IPS DF 4.7 (cell line): Measurements from ENCODE around the gene RYR2.

Experiments used
- DNase-seq: peaks from one replicate; pipeline ENCODE4 v3.0.0-alpha.2; 2013; ENCODE audit warnings: low spot score; ENCODE audit errors: extremely low read depth

The RYR2 gene

DNA sequence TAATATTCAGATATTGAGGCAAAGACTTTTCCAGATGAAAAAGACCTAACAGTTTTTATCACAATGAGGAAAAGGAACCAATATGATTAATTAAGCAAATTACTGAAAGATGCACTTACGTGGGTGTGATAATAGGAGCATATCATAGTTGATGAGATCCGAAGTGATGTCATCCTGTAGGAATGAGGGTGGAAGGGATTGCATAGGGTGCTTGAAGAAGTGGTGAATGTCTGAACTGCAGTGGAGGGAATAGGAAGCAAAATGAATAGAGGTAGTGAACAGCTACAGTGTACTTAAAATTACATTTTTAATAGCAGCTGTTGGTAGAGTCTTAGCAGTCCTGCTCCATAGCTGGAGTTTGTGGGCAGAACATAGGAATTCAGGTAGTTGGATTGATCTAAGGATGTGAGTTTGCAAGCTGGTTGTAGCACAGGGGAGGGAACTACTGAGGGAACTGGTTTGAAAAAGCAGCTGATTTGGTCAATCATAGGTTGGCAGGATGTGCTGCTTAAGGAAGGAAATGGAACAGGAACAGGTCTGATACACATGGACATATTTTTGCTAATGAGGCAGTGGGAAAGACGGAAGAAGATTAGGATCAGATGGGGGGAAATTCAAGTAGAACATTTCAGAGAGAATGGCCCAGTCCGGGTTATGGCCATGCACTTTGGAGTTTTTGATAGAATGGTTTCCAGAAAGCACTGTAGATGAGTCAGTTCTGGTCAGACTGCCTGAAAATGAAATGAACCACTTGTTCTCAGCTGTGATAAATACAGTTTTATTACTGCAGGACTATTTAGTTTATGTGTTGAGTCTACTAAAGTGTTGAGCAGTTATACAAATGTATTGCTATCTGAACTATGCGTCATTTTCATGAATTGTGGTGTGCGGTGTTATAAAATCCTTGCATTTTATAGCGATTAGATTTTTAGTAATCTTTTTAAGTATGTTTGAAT is 155.8 kb downstream of the RYR2 start:
- no peak for DNase-seq

DNA sequence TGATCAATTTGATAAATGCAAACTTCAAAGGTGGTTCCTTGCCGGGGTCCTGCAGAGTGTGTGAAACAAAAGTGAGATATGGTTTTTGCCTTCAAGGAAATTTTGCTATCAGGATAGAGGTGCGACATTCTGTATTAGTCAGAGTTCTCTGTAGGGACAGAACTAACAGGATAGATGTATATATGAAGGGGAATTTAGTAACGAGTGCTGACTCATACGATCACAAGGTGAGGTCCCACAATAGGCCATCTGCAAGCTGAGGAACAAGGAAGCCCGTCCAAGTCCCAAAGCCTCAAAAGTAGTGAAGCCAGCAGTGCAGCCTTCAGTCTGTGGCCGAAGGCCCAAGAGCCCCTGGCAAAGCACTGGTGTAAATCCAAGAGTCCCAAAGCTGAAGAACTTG is 157.0 kb downstream of the RYR2 start:
- no peak for DNase-seq

DNA sequence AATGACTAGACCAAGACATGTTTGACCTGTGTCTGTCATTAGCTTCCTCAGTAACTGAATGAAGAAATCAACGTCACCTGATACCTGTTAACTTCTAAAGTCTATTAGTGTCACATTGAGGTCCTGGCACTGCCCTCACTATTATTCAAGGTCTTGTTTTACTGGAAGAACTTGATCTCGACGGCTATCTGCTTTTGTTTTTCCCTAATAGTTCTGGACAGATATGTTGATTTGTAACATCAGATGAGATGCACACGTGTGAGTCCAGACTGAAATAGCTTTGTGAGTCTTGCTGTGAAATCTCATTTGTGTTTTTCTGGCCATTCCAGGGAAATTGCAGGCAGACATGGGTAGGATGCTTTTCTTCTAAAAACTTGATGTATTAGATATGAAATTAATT is 159.2 kb downstream of the RYR2 start:
- no peak for DNase-seq

DNA sequence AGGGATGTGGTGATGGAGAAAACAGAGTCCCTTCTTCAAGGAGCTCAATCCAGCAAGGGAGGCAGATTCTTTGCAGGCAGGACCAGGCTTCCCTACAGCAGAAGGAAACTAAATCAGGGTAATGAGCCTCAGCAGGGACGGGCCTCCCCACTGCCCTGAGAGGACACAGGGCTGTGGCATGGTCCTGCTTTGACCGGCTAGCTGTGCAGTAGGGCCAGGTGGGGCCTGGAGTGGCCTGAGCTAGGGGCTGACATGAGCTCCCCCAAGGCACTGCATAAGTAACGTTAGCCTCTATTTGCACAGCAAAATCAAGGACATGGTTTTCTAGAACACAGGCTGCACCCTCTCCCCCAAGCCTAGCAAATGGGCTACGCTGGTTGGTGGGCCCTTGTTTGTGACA is 162.9 kb downstream of the RYR2 start:
- no peak for DNase-seq

DNA sequence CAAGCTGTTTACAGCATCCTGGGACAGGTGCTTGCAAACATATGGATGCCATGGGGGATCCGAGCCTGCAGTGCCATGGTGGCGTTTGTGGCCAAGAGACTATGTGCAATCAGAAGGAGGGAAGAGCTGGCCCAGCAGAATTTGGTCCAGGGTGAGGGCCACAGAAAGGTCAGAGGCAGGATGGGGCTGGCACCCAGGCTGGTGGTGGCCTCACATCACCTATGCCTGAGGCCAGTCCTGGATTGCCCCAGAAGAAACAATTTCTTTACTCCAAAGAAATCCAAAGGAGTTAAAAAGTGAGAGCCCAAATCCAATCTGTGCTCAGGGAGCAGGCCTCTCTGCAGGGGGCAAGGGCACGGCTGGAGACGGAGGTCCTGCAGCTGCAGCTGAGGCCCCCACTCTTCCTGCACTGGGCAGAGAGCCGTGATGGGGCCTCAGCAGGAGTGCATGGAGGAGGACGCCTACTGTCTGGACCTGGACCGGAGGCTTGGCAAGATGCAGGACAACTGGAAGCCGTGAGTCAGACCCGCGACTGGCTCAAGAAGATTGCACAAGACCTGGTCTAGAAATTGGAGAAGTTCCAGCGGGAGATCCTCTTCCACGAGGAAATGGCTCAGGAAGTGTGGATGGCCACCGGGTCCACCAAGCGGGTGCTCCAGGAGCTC is 163.5 kb downstream of the RYR2 start:
- DNase-seq, result no peak

DNA sequence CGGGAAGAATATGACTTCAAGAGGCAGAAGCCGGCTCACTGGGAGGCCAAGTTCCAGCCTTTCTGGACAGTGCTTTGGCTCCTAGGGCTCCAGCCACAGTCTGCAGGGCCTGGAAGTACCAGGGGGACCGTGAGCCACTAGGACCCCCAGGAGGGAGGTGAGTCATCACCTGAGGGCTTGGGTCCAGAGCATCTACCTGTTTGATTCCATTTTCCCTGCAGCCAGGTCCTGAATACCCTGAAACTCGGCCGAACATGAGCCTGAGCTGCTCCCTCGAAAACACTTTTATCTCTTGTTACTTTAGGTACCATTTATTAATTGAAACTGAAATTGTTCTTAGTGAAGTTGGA is 164.1 kb downstream of the RYR2 start:
- DNase-seq, result no peak

DNA sequence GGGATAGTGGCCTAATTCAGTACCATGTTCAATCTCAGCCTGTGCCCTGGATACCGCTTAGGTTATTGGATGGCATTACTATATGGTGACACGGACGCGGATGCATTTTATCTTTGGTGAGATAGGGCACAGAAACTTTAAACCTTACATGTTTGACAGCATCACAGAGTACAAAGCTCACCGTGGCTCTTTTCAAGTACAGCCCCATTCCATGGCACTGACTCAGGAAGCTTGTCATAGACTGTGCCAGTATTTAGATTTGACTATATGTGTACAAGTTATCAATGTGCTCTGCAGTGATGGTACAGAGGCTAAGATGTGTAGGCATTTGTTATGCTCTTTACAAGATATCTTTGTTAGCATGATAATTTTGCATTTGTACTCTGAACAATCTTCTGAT is 169.0 kb downstream of the RYR2 start:
- no peak for DNase-seq

DNA sequence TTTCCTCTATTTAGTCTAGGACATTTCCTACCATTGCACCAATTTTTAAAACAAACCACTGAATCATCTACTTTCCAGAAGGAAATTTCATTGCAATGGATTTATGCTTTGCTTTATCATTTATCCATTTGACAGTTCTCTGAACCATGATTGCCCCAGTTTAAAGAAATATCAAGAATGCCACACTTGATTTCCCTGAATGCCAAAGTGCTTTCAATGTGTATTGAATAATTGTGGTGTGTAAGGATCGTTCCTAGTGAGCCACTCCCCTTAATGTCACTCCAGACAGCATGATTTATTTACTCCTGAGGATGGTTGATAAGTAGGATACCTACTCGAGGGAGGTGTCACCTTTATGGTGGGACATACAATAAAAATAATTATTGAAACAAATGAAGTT is 169.6 kb downstream of the RYR2 start:
- DNase-seq, result no peak

DNA sequence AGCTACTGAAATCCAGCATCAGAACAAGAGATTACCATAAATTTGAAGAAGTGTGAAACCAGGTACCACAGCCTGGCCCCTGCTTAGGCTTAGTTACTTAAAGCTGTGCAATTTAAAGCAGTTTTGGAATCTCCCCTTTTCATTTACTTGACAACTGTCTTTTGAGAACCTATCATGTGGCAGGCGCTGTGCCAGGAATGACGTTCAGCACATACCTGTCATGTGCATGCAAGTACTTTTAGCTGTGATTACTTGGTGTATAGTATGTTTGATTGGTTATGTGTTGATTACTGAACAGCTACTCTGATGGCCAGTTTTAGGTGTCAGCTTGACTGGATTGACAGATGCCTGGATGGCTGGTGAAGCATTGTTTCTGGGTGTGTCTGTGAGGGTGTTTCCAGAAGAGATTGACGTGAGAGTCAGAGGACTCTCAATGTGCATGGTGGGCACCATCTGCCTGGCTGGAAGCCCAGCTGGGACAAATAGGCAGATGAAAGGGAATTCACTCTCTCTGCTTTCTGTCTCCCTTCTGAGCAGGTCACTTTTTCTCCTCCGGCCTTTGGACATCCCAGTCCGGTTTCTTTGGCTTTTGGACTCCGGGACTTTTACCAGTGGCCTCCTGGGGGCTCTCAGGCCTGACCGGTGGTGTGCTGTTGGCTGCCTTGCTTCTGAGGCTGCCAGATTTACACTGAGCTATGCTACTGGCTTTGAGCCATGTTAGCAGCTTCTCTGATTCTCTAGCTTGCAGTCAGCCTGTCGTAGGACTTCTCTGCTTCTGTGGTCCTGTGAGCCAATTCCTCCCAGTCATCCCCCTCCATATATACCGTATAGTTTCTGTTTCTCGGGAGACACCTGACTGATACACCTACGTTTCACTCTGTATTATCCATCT is 178.0 kb downstream of the RYR2 start:
- DNase-seq, result no peak

DNA sequence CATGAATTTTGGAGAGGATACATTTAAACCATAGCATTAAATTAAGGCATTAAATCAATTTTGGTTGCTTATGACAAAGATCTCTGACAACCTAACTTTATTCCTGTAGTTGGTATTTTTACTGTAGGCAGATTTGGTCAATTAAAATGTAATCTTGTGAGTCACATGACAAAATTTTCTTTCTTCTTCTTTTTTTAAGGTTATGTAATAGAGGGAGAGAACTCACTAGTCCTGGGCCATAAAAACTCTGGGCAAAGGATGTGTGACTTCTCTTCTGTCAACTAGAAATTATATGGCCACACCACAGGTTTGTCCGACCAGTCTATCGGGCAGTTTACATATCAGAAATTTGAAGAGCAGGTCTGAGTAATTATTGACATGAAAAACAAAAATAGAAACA is 181.4 kb downstream of the RYR2 start:
- DNase-seq, result no peak

DNA sequence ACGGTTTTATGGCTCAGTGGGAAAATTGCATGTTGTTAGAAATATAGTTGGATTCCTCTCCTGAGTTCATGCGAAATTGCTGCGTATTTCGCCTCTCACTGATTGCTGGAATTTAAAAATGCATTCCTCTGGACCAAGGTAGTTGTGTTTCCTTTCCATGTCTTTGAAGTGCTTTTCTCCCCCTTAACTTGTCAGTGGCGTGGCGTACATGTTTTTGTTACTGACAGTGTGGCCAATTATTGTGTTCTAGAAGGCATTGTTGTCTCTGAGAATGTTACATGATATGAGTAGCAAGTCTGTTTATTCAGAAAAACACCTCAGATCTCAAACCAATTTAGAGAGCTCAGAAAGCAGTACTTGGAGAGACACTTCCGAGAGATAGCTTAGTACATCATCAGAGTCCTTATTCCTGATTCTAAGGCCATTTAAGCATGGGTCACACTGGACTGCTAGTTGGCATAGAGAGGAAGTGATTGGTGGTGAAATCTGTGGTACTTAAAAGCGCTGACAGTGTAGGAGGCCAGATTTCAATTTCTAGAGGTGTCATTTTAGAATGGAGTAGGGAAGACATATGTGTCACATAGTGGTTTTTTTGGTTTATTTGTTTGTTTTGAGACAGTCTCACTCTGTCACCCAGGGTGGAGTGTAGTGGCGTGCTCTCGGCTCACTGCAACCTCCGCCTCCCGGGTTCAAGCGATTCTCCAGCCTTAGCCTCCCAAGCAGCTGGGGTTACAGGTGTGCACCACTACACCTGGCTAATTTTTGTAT is 184.4 kb downstream of the RYR2 start:
- DNase-seq, result no peak

DNA sequence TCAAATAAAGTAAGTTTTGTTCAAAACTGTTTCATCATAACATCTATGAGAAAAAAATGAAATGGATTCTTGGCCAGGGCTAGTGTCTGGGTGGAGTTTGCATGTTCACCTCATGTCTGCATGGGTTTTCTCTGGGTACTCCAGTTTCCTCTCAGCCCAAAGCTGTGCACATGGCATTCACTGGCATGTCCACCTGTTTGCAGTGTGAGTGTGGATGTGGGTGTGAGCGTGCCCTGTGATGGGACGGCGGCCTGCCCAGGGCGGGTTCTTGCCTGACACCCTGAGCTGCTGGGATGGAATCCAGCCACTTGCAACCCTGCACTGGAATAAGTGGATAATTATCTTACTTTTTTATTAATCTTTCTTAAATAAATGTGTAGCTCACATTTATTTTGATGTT is 185.5 kb downstream of the RYR2 start:
- DNase-seq, result no peak

DNA sequence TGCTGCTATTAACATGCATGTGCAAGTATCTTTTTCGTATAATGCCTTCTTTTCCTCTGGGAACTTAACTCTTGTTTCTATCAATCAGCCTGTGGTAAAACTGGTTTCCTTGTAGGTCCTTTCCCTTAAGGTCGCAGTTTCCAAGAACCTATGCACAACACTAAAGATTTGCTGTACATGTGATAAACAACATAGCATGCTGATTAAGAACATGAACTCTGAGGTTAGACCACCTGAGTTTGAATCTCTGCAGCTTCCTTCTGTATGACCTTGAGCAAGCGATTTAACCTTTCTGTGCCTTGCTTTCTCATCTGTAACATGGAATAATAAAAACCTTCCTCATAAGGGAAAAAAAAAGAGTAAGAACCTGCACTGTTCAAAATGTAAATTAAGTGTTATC is 186.4 kb downstream of the RYR2 start:
- no peak for DNase-seq

DNA sequence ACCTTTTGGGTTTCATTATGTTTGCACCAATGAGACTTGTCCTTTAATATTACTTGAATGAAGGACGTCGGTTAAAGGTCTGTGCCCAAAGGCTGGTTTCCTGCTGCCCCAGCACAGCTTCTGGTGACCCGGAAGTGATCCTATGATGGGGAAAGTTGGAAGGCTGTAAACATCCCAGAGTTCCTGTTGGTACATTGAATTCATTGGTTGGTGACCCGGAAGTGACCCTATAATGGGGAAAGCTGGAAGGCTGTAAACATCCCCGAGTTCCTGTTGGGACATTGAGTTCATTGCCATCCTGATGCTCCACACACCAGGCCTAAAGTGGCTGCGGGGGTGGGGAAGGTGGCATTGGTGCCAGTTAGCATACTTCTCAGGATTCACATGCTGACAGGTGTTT is 187.3 kb downstream of the RYR2 start:
- DNase-seq, result no peak

DNA sequence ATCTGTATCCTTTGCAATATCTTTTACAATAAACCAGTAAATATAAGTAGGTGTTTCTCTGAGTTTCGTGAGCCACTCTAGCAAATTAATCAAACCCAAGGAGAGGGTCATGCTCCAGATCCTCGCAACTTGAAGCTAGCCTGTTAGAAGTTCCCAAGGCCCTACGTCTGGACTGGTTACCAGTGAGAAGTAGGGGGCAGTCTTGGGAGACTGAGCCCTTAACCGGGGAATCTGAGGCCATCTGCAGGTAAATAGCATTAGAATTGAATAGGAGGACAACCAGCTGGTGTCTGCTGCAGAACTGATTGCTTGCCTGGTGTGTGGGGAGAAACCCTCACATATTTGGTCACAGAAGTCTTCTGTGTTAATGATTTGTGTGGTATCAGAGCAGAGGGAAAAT is 190.5 kb downstream of the RYR2 start:
- DNase-seq, result peak; percentile 33

DNA sequence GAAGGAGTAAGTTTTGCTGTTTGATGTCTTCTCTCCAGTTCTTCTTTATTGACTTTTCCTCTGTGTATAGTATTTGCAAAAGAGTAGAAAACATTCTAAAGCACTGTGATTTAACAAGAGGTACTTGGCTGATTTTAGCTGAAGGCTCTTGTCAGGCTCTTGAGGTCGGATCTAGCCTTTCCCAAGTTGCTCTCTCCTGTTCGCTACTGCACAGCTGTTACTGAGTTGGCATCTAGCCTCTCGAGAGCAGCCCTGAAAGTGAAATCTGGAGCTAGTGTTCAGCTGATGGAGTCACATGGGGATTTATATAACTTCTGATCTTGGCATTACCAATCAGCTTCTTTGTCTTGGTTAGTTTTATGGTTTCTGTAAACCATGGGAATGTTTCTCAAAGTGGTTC is 193.1 kb downstream of the RYR2 start:
- no peak for DNase-seq

DNA sequence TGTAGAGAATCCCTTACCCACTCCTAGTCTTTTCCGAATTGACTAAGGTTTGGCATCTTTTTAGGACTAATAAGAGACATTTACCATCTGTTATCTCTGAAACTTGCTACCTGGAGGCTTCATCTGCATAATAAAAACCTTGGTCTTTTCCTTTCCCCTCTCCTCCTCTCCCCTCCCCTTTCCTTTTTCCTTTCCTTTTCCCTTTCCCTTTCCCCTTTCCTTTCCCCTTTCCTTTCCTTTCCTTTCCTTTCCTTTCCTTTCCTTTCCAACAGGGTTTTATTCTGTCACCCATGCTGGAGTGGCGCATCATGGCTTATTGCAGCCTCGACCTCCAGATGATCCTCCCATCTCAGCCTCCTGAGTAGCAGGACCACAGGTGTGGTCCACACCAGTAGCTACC is 195.7 kb downstream of the RYR2 start:
- DNase-seq, result no peak

DNA sequence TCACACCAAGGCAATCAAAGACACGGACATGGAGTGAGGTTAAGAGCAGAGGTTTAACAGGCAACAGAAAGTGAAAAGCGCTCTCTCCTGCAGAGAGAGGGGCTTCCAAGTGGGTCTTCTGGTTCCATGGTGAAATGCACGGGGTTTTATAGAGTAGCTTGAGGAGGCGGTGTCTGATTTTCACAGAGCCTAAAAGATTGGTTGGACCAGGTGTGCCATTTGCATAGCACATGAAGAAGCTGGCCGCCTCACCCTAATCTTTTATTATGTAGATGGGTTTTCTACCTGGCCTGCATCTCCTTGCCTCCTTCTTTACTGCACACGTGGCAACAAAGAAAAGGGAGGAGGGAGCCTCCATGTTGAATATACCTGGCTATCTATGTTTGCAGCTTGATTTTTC is 197.3 kb downstream of the RYR2 start:
- peak; percentile 62 for DNase-seq

DNA sequence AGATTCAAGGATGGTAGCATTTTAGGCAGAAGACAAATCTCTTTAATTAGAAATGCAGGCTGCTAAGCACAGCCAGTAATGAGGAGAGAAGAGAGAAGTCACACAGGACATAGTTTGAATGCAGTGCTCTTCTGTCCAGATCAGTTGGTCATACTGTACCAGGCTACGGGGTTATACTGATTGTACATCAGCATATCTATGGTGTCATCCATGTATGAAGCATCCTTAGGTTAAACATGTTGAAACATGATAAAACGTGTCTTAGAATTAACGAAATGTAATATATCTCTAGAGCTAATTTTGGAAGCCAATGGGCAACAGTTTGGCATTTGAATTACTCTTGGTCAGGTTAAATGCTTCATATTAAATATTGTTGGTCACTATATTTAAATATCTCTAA is 199.1 kb downstream of the RYR2 start:
- DNase-seq, result no peak

DNA sequence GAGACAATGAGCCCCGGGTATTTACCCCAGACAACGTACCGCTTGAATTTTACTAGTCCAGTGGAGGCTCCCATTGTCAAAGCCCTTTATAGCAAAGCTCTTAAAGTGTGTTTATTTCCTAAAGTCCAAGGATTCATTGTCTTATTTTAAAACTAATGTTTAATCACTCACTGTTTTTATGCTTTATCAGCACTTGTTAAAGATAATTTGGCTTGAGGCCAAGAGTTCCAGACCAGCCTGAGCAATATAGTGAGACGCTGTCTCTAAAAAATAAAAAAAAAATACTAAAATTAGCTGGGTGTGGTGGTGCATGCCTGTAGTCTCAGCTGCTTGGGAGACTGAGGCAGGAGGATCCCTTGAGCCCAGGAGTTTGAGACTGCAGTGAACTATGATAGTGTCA is 202.8 kb downstream of the RYR2 start:
- no peak for DNase-seq

DNA sequence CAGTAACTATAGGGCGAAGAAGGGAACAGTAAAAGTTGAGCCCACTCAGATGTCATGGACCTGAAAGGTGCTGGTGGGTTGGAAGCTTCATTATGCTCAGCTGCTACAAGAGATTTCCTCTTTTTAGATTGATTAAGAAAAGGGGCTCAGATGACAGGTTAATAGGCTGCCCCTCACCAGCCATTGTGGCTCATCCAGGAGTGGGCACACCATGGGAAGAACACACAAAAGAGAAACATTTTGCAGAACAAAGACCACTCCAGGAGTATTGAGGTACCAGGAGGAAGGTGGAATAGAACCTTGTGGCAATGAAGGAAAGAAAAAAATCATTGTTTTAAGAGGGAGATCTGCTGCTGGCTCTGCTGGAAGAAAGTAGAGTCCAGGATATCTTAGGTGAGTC is 205.5 kb downstream of the RYR2 start:
- no peak for DNase-seq
